ENCODE measurements around the gene CAMKK2.
A peak's percentile ranks its signal among the peaks of the same experiment; 100 is the strongest.
"Not testable (repeated sequence)": the region's sequence is repeated elsewhere in the genome, so short reads cannot be mapped to it uniquely, and the experiment has no call there.

The CAMKK2 gene

GRCh38 chr12:121264135-121264534 lies 32.4 kb downstream of the CAMKK2 start:
- no peak for DNase-seq (ENCODE audit: low spot score)
- no peak for TF ChIP-seq CTCF (IDR thresholded peaks at IDR 0.05)
- Histone ChIP-seq H3K4me3 (no peak overlapping the region), H3K27ac (no peak overlapping the region)

GRCh38 chr12:121263206-121263935 lies 33.1 kb downstream of the CAMKK2 start:
- DNase-seq (ENCODE audit: low spot score), result no peak
- TF ChIP-seq CTCF (IDR thresholded peaks at IDR 0.05), result no peak
- Histone ChIP-seq H3K27ac (no peak overlapping the region), H3K4me3 (no peak overlapping the region)

- H3K27ac ChIP-seq, result no peak overlapping the region
- no peak for TF ChIP-seq CTCF (IDR thresholded peaks at IDR 0.05)
- no peak for DNase-seq (ENCODE audit: low spot score)
These were observed 35.1 kb downstream of the CAMKK2 start for GRCh38 chr12:121261398-121261797.

GRCh38 chr12:121260091-121260490 lies 36.4 kb downstream of the CAMKK2 start:
- no peak for TF ChIP-seq CTCF (IDR thresholded peaks at IDR 0.05)
- no peak overlapping the region for H3K27ac ChIP-seq
- peak; percentile 62 for DNase-seq (ENCODE audit: low spot score)
- H3K4me3 ChIP-seq, result no peak overlapping the region

More at GRCh38 chr12:121261398-121261797, 35.1 kb downstream of the CAMKK2 start:
- H3K4me3 ChIP-seq, result no peak overlapping the region

GRCh38 chr12:121259074-121259473 lies 37.4 kb downstream of the CAMKK2 start:
- no peak for TF ChIP-seq CTCF (IDR thresholded peaks at IDR 0.05)
- H3K27ac ChIP-seq, result no peak overlapping the region
- no peak overlapping the region for H3K4me3 ChIP-seq
- no peak for DNase-seq (ENCODE audit: low spot score)

- not testable (repeated sequence) for H3K27ac ChIP-seq; DNase-seq (ENCODE audit: low spot score); H3K4me3 ChIP-seq
These were observed 38.6 kb downstream of the CAMKK2 start for GRCh38 chr12:121257704-121258449.

GRCh38 chr12:121255433-121255832 lies 41.1 kb downstream of the CAMKK2 start:
- no peak for DNase-seq (ENCODE audit: low spot score)
- no peak for TF ChIP-seq CTCF (IDR thresholded peaks at IDR 0.05)
- Histone ChIP-seq H3K27ac (no peak overlapping the region), H3K4me3 (no peak overlapping the region)
